NOMO-1 treated with dmso at 0.1 percent for 144 hours (cell line): ENCODE results near the gene GSC.
"Not testable (repeated sequence)": the region's sequence is repeated elsewhere in the genome, so short reads cannot be mapped to it uniquely, and the experiment has no call there.

Source experiments
- DNase-seq: peaks from one replicate; lab custom pipeline; 2025; ENCODE audit not compliant: unreplicated experiment; lab: John Stamatoyannopoulos, UW

The GSC gene

DNA sequence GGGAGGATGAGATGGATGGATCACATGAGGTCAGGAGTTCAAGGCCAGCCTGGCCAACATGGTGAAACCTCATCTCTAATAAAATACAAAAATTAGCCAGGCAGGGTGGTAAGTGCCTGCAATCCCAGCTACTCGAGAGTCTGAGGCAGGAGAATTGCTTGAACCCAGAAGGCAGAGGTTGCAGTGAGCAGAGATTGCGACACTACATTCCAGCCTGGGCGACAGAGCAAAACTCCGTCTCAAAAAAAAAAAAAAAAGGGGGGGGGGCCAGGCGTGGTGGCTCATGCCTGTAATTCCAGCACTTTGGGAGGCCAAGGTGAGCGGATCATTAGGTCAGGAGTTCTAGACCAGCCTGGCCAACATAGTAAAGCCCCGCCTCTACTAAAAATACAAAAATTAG, 22.8 kb downstream of the GSC start:
- not testable (repeated sequence) for DNase-seq

DNA sequence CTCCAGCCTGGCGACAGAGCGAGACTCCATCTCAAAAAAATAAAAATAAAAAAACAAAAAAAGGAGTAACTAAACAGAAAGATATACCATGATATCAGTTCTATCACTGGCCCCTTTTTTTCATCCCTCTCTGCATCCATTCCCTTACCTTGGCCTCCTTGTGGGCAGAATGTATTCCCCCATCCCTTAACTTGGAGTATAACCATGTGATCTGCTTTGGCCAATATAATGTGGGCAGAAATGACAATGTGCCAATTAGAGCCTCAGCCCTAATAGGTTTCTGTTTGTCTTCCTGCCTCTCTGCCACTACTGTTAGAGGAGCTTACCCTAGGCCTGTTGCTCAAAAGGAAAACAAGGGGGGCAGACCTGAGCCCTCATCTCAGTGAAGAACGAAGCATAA, 23.8 kb downstream of the GSC start:
- no peak for DNase-seq

DNA sequence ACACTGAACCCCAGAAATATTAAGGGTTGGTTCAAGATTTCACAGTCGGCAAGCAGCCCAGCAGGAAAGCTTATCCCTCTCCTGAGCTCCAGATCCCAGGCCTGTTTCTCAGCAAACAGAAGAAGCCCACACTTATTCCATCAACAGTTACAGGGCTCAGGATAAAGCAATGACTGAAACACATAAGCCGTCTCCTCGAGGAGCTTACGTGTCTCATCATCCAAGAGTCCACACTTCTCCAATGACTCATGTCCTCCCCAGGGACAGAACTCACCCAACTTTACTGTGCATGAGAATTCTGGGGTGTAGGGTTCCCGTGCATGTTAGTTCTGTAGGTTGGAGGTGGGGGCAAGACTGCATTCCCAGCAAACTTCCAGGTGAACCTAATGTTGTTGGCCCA, 31.2 kb downstream of the GSC start:
- DNase-seq = no peak

DNA sequence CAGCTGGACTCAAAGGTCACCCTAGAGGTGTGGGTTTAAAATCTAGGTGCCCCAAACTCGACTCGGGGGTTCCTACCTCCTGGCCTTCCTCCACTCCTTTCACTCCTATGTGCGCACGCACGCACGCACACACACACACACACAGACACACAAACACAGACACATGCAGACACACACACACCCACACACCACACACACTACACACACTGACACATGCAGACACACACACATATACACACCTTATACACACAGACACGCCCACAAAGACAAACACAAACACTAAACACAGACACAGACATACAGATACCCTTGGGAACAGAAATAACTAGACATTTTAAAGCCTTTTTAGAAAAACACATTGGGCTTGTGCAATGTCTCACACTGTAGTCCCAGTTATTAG, 31.8 kb downstream of the GSC start:
- no peak for DNase-seq

DNA sequence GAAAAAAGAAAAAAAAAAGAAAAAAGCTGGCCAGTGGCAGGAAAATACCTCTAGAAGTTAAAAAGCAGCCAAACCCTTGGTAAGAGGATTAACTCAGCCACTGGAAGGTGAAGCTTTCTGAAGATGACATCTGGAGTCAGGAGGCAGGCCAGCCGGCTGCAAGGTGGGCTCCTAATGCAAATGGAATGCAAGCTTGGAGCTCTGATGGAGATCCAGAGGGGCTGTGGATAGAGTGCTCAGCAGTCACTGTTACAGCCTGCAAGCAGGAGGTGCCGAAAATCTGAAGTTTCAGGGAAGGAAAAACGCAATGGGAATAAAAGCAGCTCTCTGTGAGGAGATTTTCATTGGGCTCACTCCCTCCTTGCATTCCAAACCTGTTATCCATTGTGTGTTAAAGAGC, 41.0 kb downstream of the GSC start:
- no peak for DNase-seq

DNA sequence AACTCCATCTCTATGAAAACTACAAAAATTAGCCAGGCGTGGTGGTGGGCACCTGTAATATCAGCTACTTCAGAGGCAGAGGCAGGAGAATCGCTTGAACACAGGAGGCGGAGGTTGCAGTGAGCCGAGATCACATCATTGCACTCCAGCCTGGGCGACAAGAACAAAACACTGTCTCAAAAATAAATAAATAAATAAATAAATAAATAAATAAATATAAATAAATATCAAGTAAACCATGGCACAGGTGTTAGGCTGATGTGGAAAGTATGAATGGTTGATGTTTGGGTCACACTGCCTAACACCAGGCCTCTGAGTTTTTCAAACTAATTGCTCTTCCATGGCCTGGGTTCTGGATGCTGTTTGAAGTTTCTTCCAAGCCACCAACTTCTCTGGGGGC, 41.5 kb downstream of the GSC start:
- not testable (repeated sequence) for DNase-seq

DNA sequence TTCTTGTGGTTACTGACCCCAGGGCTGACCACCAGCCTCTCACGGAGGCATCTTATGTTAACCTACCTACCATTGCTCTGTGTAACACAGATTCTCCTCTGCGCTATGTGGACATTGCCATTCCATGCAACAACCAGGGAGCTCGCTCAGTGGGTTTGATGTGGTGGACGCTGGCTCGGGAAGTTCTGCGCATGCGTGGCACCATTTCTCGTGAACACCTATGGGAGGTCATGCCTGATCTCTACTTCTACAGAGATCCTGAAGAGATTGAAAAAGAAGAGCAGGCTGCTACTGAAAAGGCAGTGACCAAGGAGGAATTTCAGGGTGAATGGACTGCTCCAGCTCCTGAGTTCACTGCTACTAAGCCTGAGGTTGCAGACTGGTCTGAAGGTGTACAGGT, 43.3 kb downstream of the GSC start:
- not testable (repeated sequence) for DNase-seq

DNA sequence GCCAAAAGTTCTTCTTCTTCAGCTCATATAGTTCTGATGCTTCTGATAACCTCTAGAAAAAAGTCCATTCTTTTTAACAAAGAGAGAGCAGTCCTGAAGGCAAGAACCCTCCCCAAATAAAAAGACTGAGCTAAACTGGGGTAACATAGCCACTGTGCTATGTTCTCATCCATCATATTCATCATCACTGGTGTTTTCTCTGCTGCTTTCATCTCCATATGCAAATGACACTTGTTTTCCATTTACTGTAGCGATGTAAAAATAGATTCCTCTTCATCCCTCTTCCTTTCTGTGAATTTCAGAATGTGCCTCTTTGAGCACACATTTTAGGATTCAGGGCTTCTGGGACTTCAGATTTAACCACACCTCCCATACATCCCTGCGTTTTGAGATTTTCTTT, 44.9 kb downstream of the GSC start:
- DNase-seq = no peak

DNA sequence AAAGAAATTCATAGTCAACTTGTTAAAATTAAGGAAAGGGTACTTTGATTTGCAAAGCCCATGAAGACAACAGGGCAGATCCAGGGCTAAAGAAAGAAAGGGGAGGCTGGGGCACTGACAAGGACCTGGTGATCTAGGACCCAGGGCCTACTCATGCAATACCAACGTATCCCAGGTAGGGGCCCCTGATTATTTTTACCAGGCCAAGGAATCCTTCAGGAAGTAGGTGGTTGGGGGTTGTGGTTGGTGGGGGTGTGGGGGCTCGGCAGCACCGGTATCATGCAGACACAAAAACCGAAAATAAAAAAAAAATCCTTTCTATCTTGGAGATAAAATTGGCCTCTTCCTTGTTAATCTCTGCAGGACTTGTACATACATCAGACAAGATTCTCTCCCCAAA, 47.5 kb downstream of the GSC start:
- DNase-seq = no peak
